ENCODE data around the gene GSTP1.
"Not testable (repeated sequence)": the region's sequence is repeated elsewhere in the genome, so short reads cannot be mapped to it uniquely, and the experiment has no call there.

The GSTP1 gene

GRCh38 chr11:67597458-67597857 is 13.8 kb downstream of the GSTP1 start:
- DNase-seq (ENCODE audit: low read depth in 2 of 2): not testable (repeated sequence)

GRCh38 chr11:67597963-67598362 is 14.4 kb downstream of the GSTP1 start:
- not testable (repeated sequence) for DNase-seq (ENCODE audit: low read depth in 2 of 2)

GRCh38 chr11:67599149-67599548 is 15.5 kb downstream of the GSTP1 start:
- no peak for DNase-seq (ENCODE audit: low read depth in 2 of 2)

- no peak for DNase-seq (ENCODE audit: low read depth in 2 of 2)
These were observed 16.9 kb downstream of the GSTP1 start for GRCh38 chr11:67600324-67601029.

- DNase-seq (ENCODE audit: low read depth in 2 of 2): no peak
These were observed 17.5 kb downstream of the GSTP1 start for GRCh38 chr11:67601098-67601497.

- not testable (repeated sequence) for DNase-seq (ENCODE audit: low read depth in 2 of 2)
These were observed 20.5 kb downstream of the GSTP1 start for GRCh38 chr11:67604119-67604518.

- no peak for DNase-seq (ENCODE audit: low read depth in 2 of 2)
These were observed 21.2 kb downstream of the GSTP1 start for GRCh38 chr11:67604815-67605214.

- DNase-seq (ENCODE audit: low read depth in 2 of 2): no peak
These were observed 21.8 kb downstream of the GSTP1 start for GRCh38 chr11:67605231-67606011.

GRCh38 chr11:67606093-67606491 is 22.5 kb downstream of the GSTP1 start:
- no peak for DNase-seq (ENCODE audit: low read depth in 2 of 2)

GRCh38 chr11:67606492-67607295 is 23.1 kb downstream of the GSTP1 start, which contains the start of gene NDUFV1:
TSS of gene NDUFV1 (plus strand) at chr11:67606936. CDS start at chr11:67607005, 69 bp downstream.
- DNase-seq (ENCODE audit: low read depth in 2 of 2): peak; percentile 92 to 96

GRCh38 chr11:67607507-67607906 is 23.9 kb downstream of the GSTP1 start:
- DNase-seq (ENCODE audit: low read depth in 2 of 2): no peak

GRCh38 chr11:67608486-67608885 is 24.9 kb downstream of the GSTP1 start:
- no peak for DNase-seq (ENCODE audit: low read depth in 2 of 2)

- DNase-seq (ENCODE audit: low read depth in 2 of 2): no peak
These were observed 25.7 kb downstream of the GSTP1 start for GRCh38 chr11:67609316-67609715.

GRCh38 chr11:67610302-67610868 is 26.8 kb downstream of the GSTP1 start:
- DNase-seq (ENCODE audit: low read depth in 2 of 2): no peak

GRCh38 chr11:67611165-67611564 is 27.6 kb downstream of the GSTP1 start:
- no peak for DNase-seq (ENCODE audit: low read depth in 2 of 2)

GRCh38 chr11:67611704-67612587 is 28.3 kb downstream of the GSTP1 start:
- DNase-seq (ENCODE audit: low read depth in 2 of 2): no peak

- no peak for DNase-seq (ENCODE audit: low read depth in 2 of 2)
These were observed 29.1 kb downstream of the GSTP1 start for GRCh38 chr11:67612751-67613150.

GRCh38 chr11:67613313-67613959 is 29.8 kb downstream of the GSTP1 start:
- DNase-seq (ENCODE audit: low read depth in 2 of 2): no peak

- DNase-seq (ENCODE audit: low read depth in 2 of 2): peak; percentile 80 to 84
These were observed 30.5 kb downstream of the GSTP1 start for GRCh38 chr11:67613960-67614715.

Measured in stimulated activated CD8-positive, alpha-beta memory T cell treated with anti-CD3 and anti-CD28 coated beads, Interleukin-7, amount 100 ng/mL, for 4 hours (primary cell).